Osteocyte (in vitro differentiated cells): ENCODE measurements around the gene ALDH1A1. TPM values are rescaled to one million over a fixed set of nuclear protein-coding genes. Genes with fewer than 3 reads are reported as not detected.

ENCODE experiments used
- DNase-seq: peaks from one replicate; pipeline ENCODE4 v3.0.0; 2021; ENCODE audit warnings: mixed read lengths; ENCODE audit not compliant: unreplicated experiment; ENCODE audit errors: extremely low spot score
- H3K27ac Mint-ChIP-seq: one replicate; pipeline ENCODE4 v1.8.0; 2021; ENCODE audit warnings: mild to moderate bottlenecking, mixed read lengths; ENCODE audit not compliant: unreplicated experiment
- H3K27me3 Mint-ChIP-seq: one replicate; pipeline ENCODE4 v1.8.0; 2021; ENCODE audit warnings: mixed read lengths; ENCODE audit not compliant: unreplicated experiment
- H3K36me3 Mint-ChIP-seq: one replicate; pipeline ENCODE4 v1.8.0; 2021; ENCODE audit warnings: mixed read lengths; ENCODE audit not compliant: unreplicated experiment
- H3K4me1 Mint-ChIP-seq: one replicate; pipeline ENCODE4 v1.8.0; 2021; ENCODE audit warnings: mixed read lengths; ENCODE audit not compliant: unreplicated experiment
- H3K4me3 Mint-ChIP-seq: one replicate; pipeline ENCODE4 v1.8.0; 2021; ENCODE audit warnings: mild to moderate bottlenecking, moderate library complexity, mixed read lengths; ENCODE audit not compliant: unreplicated experiment
- H3K9me3 Mint-ChIP-seq: one replicate; pipeline ENCODE4 v1.8.0; 2021; ENCODE audit warnings: mixed read lengths; ENCODE audit not compliant: unreplicated experiment
- total RNA-seq: library from RNA; stranded (reverse); gene quantifications from 2 replicates; pipeline ENCODE4 v1.2.1, GENCODE V29; 2021
- TF ChIP-seq, protein P1 (sequence below): fragments of 200-600 bp; sonication (generic); IDR thresholded peaks from 2 replicates; pipeline ENCODE4 v1.5.0; 2021; ENCODE audit warnings: antibody characterized with exemption, mild to moderate bottlenecking, moderate library complexity

ALDH1A1 gene
- total RNA-seq, 1 donor from 2014 or later = not detected

DNA sequence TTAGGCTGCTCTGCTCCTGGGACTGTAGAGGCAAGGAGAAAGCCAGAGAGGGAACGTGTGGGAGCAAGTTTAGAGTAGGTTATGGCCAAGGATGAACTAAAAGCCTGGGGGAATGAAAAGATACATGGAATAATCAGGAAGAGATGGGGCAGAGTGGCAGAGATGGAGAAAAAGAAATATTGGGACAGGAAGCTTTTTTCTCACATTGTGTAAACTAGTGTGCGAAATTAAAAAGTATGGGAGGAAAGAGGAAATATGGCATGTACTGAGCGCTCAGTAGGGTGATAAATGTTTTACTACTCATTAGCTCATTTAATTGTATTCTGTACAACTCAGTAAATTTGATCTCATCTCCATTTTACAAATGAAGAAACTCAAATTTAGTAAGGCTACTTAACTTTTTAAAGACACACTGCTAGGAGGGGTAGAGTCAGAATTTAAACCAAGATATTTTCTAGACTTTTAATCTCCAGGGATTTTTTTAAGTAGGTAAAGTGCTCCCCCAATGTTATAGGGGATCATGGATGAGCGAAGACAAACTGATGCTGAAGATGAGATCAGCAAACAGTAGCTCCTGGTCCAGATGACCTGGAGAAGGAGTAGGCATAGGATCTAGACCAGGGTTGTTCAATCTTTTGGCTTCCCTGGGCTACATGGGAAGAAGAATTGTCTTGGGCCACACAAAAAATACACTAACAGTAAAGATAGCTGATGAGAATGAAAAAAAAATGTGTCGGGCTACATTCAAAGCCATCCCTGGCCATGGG is 30.8 kb downstream of the ALDH1A1 start:
- H3K27me3 Mint-ChIP-seq = peaks cover 15% of the 10 kb centered on the region
- TF ChIP-seq, protein P1, sequence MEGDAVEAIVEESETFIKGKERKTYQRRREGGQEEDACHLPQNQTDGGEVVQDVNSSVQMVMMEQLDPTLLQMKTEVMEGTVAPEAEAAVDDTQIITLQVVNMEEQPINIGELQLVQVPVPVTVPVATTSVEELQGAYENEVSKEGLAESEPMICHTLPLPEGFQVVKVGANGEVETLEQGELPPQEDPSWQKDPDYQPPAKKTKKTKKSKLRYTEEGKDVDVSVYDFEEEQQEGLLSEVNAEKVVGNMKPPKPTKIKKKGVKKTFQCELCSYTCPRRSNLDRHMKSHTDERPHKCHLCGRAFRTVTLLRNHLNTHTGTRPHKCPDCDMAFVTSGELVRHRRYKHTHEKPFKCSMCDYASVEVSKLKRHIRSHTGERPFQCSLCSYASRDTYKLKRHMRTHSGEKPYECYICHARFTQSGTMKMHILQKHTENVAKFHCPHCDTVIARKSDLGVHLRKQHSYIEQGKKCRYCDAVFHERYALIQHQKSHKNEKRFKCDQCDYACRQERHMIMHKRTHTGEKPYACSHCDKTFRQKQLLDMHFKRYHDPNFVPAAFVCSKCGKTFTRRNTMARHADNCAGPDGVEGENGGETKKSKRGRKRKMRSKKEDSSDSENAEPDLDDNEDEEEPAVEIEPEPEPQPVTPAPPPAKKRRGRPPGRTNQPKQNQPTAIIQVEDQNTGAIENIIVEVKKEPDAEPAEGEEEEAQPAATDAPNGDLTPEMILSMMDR = no peak
- H3K4me3 Mint-ChIP-seq = no peak overlapping the region
- no peak for DNase-seq
- H3K27ac Mint-ChIP-seq = no peak overlapping the region
- H3K9me3 Mint-ChIP-seq = no peaks in the 10 kb centered on the region
- no peaks in the 10 kb centered on the region for H3K4me1 Mint-ChIP-seq
- no peaks in the 10 kb centered on the region for H3K36me3 Mint-ChIP-seq

DNA sequence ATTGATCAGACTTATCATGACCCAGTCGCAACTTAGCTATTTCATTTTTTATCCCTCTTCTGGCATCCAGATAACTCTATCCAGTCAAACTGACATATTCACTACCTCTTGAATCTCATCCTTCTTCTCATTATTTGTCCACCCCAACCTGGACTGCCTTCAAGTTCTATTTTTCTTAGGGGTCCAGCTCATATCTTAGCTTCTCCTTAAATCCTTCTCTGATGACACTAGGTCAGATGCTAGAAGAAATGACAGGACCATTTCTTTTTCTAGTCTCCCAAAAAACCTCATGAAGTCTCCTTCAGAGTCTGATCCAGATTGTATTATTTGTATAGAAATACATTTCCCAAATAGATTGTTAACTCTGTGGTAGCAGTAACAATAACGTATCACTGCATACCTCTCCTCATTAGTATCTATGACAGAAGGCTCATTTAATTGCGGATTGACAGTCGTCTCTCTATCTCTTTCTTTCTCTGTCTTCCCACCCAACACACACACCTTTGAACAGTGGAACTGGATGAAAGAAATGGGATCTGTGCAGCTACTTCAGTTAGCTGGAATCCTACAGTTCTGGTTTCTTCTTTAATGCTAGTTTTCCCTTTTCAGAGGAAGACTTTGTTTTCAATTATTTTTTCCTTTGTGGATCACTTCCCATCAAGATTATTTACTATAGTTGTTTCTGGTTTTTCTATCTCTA is 33.5 kb downstream of the ALDH1A1 start:
- Mint-ChIP-seq H3K4me3 (no peak overlapping the region), H3K27ac (no peak overlapping the region), H3K36me3 (no peaks in the 10 kb centered on the region), H3K4me1 (no peaks in the 10 kb centered on the region), H3K9me3 (no peaks in the 10 kb centered on the region), H3K27me3 (peaks cover 22% of the 10 kb centered on the region)
- TF ChIP-seq, protein P1 = no peak
- DNase-seq = no peak

DNA sequence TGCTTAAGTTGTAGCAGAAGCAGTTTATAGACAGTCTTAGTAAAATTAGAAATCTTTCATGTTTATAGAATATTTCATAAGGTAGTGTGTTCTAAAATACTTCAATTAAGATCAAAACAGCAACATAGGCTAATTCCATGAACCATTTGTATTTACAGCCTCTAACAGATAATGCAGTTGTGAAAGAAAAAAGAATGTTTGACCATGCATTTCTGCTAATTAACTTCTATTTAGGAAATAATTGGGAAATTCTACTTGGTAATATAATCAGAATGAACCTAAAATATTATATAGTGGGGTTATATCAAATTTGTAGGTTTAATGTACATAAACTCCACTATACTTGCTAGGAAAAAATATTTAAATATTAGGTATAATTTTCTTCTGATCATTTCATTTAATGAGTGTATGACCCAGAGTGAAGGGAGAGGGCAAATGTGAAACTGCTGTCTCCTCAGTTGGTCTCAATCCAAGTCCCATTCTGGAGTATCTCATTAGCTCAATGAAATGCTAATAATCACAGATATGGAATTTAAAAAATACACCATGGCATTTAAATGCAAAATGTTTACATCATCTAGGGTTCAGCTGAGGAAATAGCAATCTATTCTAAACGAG is 34.9 kb downstream of the ALDH1A1 start:
- Mint-ChIP-seq H3K4me3 (no peak overlapping the region), H3K9me3 (no peaks in the 10 kb centered on the region), H3K4me1 (no peaks in the 10 kb centered on the region), H3K27me3 (peaks cover 22% of the 10 kb centered on the region), H3K27ac (no peak overlapping the region), H3K36me3 (no peaks in the 10 kb centered on the region)
- DNase-seq = no peak
- TF ChIP-seq, protein P1 = no peak

DNA sequence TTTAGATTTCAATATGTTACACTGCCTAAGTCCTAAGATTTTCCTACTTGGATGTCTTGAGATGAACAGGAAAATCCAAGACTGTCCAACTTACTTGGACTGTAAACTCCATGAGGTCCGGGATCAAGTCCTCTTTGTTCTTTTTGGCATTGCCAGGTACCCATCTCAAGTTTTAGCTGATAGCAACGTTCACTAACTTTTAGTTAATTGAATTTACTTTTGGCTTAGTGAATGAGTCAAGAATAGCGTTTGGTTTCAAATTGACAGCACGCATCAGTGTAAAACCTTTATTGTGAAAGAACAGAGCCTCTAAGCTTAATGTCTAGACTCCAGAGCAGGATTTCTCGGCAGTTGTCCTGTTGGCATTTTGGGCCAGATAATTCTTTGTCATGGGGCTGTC is 37.2 kb downstream of the ALDH1A1 start:
- no peak for DNase-seq
- H3K27me3 Mint-ChIP-seq = peaks cover 18% of the 10 kb centered on the region
- H3K4me3 Mint-ChIP-seq = no peak overlapping the region
- TF ChIP-seq, protein P1 = no peak
- no peak overlapping the region for H3K27ac Mint-ChIP-seq
- H3K36me3 Mint-ChIP-seq = no peaks in the 10 kb centered on the region
- H3K9me3 Mint-ChIP-seq = no peaks in the 10 kb centered on the region
- H3K4me1 Mint-ChIP-seq = no peaks in the 10 kb centered on the region

DNA sequence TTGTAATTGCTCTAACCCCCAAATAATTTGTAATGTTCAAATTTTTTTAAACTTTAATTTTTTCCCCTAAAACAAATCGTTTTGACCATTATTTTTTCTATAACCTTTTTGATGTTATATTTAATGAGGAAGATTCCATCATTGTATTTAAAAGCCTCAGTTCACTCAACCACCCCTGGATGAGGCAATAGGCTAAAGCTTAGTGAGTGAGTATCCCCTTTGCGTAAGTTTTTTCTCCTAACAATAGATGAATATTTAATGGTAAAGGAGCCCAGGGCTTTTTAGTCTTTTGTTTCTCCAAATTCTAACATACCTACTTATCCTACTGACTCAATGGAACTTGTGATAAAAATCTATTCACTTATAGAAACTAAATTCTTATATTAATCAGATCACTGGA is 38.1 kb downstream of the ALDH1A1 start:
- Mint-ChIP-seq H3K9me3 (no peaks in the 10 kb centered on the region), H3K27ac (no peak overlapping the region), H3K4me1 (no peaks in the 10 kb centered on the region), H3K27me3 (peaks cover 18% of the 10 kb centered on the region), H3K4me3 (no peak overlapping the region), H3K36me3 (no peaks in the 10 kb centered on the region)
- TF ChIP-seq, protein P1 = no peak
- no peak for DNase-seq
